Measurements from ENCODE around the gene TMEM255B.

Gene TMEM255B

GRCh38 chr13:113746671-113747070, 12.4 kb upstream of the TMEM255B start:
- no peak for ATAC-seq

GRCh38 chr13:113747291-113747833, 11.7 kb upstream of the TMEM255B start:
- TF ChIP-seq TOX (CRISPR knock-in tag; IDR thresholded peaks at IDR 0.05; ENCODE audit: borderline replicate concordance) (no peak), ESRRG (CRISPR knock-in tag; IDR thresholded peaks at IDR 0.05) (no peak), TSHZ2 (CRISPR knock-in tag; IDR thresholded peaks at IDR 0.05) (no peak), ZFP30 (CRISPR knock-in tag; IDR thresholded peaks at IDR 0.05) (no peak), CSDC2 (CRISPR knock-in tag; IDR thresholded peaks at IDR 0.05) (no peak), OSR1 (CRISPR knock-in tag; IDR thresholded peaks at IDR 0.05) (no peak)
- ATAC-seq = no peak; the same call in 2 of the 3 replicates

More at GRCh38 chr13:113746671-113747070, 12.4 kb upstream of the TMEM255B start:
- TF ChIP-seq OSR1 (CRISPR knock-in tag; IDR thresholded peaks at IDR 0.05) (no peak), PATZ1 (CRISPR knock-in tag; IDR thresholded peaks at IDR 0.05; ENCODE audit: borderline replicate concordance) (no peak), CREB5 (CRISPR knock-in tag; IDR thresholded peaks at IDR 0.05; ENCODE audit: low read depth) (no peak), ARNTL (CRISPR knock-in tag; IDR thresholded peaks at IDR 0.05; ENCODE audit: borderline replicate concordance, low read depth) (no peak), ZNF70 (CRISPR knock-in tag; IDR thresholded peaks at IDR 0.05) (no peak), ZNF8 (CRISPR knock-in tag; IDR thresholded peaks at IDR 0.05) (no peak), POU6F1 (CRISPR knock-in tag; IDR thresholded peaks at IDR 0.05; ENCODE audit: borderline replicate concordance, low read depth) (no peak), ZNF565 (CRISPR knock-in tag; conservative IDR thresholded peaks at IDR 0.05; ENCODE audit: low read depth) (no peak), TSHZ2 (CRISPR knock-in tag; IDR thresholded peaks at IDR 0.05) (no peak), ISL1 (CRISPR knock-in tag; IDR thresholded peaks at IDR 0.05) (no peak), ESRRG (CRISPR knock-in tag; IDR thresholded peaks at IDR 0.05) (no peak), CSDC2 (CRISPR knock-in tag; IDR thresholded peaks at IDR 0.05) (no peak), SNAI2 (CRISPR knock-in tag; IDR thresholded peaks at IDR 0.05) (no peak), PPARA (CRISPR knock-in tag; IDR thresholded peaks at IDR 0.05; ENCODE audit: borderline replicate concordance) (no peak), ZC3H10 (CRISPR knock-in tag; IDR thresholded peaks at IDR 0.05) (no peak), BACH2 (CRISPR knock-in tag; IDR thresholded peaks at IDR 0.05; ENCODE audit: borderline replicate concordance) (no peak)
